Measurements from ENCODE around the gene PDE1C.

The PDE1C gene

DNA sequence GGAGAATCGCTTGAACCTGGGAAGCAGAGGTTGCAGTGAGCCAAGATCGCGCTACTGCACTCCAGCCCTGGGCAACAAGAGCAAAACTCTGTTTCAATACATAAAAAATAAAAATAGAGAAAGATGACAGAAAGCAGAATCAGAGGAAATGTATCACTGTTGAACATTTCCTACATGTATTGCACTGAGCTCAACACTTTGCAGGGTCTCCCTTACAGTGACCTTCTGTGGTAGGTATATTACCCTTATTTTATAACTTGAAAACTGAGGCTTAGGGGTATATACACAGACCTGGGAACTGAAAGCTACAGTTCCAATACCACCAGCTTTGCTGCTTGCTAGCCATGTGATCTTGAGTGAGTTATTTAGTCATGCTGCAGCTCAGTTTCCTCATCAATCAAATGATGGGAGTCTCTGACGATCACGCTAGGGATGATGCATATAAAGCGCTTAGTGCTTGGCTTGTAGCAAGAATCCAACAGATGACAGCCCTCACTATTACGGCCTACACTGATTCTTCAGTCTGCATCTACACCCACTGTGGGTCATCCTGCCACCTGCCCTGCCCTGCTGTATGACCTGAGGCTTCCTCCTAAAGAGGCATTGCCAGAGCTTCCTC is 99.0 kb downstream of the PDE1C start:
- Mint-ChIP-seq H3K27ac (no peak overlapping the region), H3K4me3 (no peak overlapping the region), H3K27me3 (ENCODE audit: low read depth) (no peaks in the 10 kb centered on the region), H3K36me3 (ENCODE audit: low read depth) (no peaks in the 10 kb centered on the region), H3K4me1 (ENCODE audit: low read depth) (no peaks in the 10 kb centered on the region), H3K9me3 (no peaks in the 10 kb centered on the region)

DNA sequence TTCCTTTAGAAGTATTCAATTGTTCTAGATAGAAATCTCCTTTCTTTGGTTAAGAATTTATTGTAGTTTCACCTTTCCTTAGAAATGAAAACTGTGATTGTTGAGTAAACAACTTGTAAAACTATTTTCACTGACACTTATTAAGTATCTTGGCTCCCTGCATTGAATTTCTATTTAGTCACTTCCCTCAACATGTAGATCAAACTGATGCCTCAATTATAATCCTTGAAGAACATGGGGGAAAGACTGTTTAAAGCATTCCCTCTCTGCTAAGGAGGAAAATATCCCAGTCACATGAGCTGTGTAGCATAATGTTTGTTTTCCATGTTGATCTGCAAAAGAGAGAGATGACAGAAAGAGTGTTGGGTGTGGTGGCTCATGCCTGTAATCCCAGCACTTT is 99.7 kb downstream of the PDE1C start:
- Mint-ChIP-seq H3K9me3 (no peaks in the 10 kb centered on the region), H3K4me3 (no peak overlapping the region), H3K27ac (no peak overlapping the region), H3K27me3 (ENCODE audit: low read depth) (no peaks in the 10 kb centered on the region), H3K36me3 (ENCODE audit: low read depth) (no peaks in the 10 kb centered on the region), H3K4me1 (ENCODE audit: low read depth) (no peaks in the 10 kb centered on the region)

DNA sequence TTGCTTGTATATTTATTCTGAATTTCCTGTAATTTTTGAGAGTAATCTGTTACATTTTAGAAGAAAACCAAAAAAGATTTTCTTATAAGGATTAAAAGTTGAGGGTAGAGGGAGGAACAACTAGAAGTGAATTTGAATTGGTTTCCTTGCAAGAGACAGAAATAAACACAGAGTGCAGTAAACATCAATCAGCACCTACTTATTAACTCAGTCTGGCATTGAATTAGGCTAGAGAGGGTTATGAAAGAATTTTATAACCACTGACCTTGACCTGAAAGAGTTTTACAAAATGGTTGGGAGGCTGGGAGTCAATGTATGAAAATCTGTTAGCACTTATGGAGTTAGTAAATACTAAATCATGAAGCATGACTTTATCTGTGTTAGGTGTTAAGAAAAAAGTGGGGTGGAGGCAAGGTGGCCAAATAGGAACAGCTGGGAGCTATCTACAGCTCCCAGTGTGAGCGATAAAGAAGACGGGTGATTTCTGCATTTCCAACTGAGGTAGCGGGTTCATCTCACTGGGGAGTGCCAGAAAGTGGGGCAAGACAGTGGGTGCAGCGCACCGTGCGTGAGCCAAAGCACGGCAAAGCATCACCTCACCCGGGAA is 106.5 kb downstream of the PDE1C start:
- Mint-ChIP-seq H3K36me3 (ENCODE audit: low read depth) (no peaks in the 10 kb centered on the region), H3K27me3 (ENCODE audit: low read depth) (no peaks in the 10 kb centered on the region), H3K9me3 (peaks cover 6% of the 10 kb centered on the region), H3K4me3 (no peak overlapping the region), H3K27ac (no peak overlapping the region), H3K4me1 (ENCODE audit: low read depth) (no peaks in the 10 kb centered on the region)

DNA sequence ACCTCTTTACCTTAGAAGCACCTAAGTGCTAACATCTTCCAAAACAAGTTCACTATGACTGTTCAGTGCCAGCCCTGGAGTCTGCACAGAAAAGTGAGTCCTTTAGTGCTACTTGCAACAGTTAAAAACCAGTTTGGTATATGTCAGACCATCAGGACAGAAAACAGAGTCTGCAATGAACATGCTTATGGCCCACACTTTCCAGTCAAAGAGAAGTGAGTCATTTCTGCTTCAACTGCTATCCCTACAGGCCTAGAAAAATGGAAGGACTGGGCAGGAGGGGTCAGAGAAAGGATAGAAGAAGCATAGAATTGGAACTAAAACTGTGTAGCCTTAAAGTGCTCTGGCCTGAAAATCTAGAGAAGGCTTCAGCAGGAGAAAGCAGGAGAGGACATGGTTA is 108.0 kb downstream of the PDE1C start:
- peaks cover 6% of the 10 kb centered on the region for H3K9me3 Mint-ChIP-seq
- H3K27me3 Mint-ChIP-seq (ENCODE audit: low read depth) = no peaks in the 10 kb centered on the region
- H3K4me1 Mint-ChIP-seq (ENCODE audit: low read depth) = no peaks in the 10 kb centered on the region
- no peak overlapping the region for H3K4me3 Mint-ChIP-seq
- no peak overlapping the region for H3K27ac Mint-ChIP-seq
- no peaks in the 10 kb centered on the region for H3K36me3 Mint-ChIP-seq (ENCODE audit: low read depth)

DNA sequence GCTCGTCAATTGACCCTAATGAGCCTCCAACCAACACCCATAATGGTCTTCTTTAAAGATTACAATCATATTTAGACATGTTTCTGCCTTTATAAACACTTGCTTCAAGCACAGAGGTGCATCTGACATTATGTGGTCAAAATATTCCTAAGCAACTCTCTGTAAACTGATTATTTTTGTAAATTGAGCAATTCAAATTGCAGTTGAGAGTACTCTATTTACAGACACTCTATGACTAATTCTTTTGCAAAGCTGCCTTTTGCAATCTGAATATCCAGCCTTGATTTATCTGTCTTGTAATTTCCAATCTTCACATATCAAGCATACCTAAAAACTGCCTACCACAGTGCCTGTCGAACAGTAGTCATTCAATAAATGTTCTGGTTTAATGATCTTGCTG is 112.0 kb downstream of the PDE1C start:
- no peaks in the 10 kb centered on the region for H3K36me3 Mint-ChIP-seq (ENCODE audit: low read depth)
- H3K27me3 Mint-ChIP-seq (ENCODE audit: low read depth) = no peaks in the 10 kb centered on the region
- H3K4me3 Mint-ChIP-seq = no peak overlapping the region
- H3K4me1 Mint-ChIP-seq (ENCODE audit: low read depth) = no peaks in the 10 kb centered on the region
- no peak overlapping the region for H3K27ac Mint-ChIP-seq
- H3K9me3 Mint-ChIP-seq = no peaks in the 10 kb centered on the region

DNA sequence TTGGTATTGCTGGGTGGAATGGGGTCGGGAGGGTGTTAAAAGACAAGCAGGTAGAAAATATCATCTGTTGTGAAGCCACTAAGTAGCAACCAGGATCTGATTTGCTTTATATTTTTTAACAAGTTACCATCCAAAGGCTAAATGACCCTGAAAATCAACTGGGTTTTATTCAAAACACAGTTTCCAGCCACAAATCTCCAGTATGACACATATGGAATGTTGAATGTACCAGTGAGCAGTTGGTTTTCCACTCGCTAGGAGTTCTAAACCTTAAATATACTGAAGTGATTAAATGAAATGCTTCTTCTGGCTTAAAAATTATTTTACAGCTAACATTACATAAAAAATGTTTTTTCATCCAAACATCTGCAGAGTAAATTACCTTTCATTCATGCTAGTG is 112.5 kb downstream of the PDE1C start:
- Mint-ChIP-seq H3K4me1 (ENCODE audit: low read depth) (no peaks in the 10 kb centered on the region), H3K4me3 (no peak overlapping the region), H3K27me3 (ENCODE audit: low read depth) (no peaks in the 10 kb centered on the region), H3K36me3 (ENCODE audit: low read depth) (no peaks in the 10 kb centered on the region), H3K9me3 (no peaks in the 10 kb centered on the region), H3K27ac (no peak overlapping the region)

DNA sequence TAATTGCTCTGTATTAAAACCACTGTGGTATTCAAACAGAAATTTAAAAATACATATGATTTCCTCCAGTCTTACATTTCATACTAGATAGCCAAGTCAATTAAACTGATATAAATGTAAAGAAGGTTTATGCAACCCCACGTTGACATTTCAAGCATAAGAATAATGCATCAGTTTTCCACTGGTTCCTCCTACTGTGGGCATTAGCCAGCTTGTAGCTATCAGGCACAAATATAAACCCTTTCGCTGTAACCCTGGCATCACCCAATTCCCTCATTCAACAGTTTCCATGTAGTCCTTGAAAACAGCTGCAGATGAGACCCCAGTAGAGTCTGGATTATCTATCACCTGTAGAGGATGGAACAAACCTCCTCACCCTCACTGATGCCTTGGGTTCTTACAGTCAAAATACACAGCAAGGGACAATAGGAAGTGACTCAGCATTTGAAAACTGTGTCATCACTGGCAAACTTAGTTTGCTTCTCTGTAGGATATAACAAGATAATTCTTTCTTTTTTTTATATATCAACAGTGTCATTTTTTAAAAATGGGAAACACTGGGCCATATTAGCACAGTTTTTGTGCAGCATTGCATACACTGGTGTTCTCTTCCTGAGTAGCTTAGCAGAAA is 113.0 kb downstream of the PDE1C start:
- no peaks in the 10 kb centered on the region for H3K27me3 Mint-ChIP-seq (ENCODE audit: low read depth)
- no peaks in the 10 kb centered on the region for H3K4me1 Mint-ChIP-seq (ENCODE audit: low read depth)
- no peaks in the 10 kb centered on the region for H3K9me3 Mint-ChIP-seq
- H3K36me3 Mint-ChIP-seq (ENCODE audit: low read depth) = no peaks in the 10 kb centered on the region
- H3K27ac Mint-ChIP-seq = no peak overlapping the region
- H3K4me3 Mint-ChIP-seq = no peak overlapping the region

DNA sequence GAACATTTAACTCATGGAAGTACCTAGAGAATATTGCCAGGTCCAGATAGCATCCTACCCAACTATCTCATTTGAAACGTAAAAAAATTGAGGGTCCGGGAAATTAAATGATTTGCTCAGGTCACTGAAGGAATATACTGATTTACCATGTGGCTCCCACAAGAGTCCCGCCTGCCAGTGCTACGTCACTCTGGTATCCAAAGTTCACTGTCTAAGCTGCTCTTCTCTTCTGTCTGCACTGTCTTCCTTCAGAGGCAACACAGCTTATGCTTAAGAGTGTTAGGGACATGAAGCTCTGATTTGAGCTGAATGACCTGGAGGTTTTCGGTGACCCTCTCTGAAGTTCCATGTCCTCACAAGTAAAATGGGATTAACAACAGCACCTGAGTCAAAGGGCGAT is 114.6 kb downstream of the PDE1C start:
- H3K4me1 Mint-ChIP-seq (ENCODE audit: low read depth) = no peaks in the 10 kb centered on the region
- H3K9me3 Mint-ChIP-seq = no peaks in the 10 kb centered on the region
- H3K27ac Mint-ChIP-seq = no peak overlapping the region
- no peaks in the 10 kb centered on the region for H3K36me3 Mint-ChIP-seq (ENCODE audit: low read depth)
- H3K4me3 Mint-ChIP-seq = no peak overlapping the region
- no peaks in the 10 kb centered on the region for H3K27me3 Mint-ChIP-seq (ENCODE audit: low read depth)

DNA sequence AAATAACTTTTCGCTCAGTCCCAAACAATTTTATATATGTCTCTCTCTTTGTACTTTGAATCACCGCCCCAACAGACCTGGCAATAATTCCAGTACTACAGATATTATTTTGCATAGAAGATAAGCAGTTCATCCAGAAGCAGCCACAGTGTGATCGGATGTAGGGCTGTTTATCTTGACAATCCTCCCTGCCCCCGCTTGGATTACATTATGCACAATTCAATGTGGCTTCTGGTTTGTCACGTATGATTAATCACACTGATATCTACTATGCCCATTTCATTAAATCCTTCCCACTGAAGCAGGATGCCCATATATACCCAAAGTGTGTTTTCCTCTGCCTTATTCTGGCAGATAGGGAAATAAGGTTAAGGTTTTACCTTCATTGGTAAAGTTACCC is 115.2 kb downstream of the PDE1C start:
- Mint-ChIP-seq H3K27ac (no peak overlapping the region), H3K4me3 (no peak overlapping the region), H3K9me3 (no peaks in the 10 kb centered on the region), H3K36me3 (ENCODE audit: low read depth) (no peaks in the 10 kb centered on the region), H3K27me3 (ENCODE audit: low read depth) (no peaks in the 10 kb centered on the region), H3K4me1 (ENCODE audit: low read depth) (no peaks in the 10 kb centered on the region)

DNA sequence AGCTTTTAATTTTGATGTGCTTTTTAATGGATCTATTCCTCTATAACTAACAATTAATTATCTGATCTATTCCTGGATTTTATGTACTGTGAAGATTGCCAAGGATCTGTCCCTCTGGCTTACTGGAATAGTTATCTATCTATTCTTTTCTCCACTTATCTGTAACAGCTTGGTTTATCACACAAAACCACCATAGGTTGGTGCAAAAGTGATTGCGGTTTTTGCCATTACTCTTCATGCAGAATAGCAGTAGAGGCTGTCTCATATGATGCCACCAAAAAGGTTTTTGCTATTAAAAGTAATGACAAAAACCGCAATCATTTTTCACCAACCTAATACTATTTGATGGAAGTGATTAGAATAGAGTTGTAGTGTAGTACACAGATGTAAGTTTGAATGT is 115.7 kb downstream of the PDE1C start:
- no peaks in the 10 kb centered on the region for H3K36me3 Mint-ChIP-seq (ENCODE audit: low read depth)
- H3K27me3 Mint-ChIP-seq (ENCODE audit: low read depth) = no peaks in the 10 kb centered on the region
- H3K4me3 Mint-ChIP-seq = no peak overlapping the region
- no peaks in the 10 kb centered on the region for H3K4me1 Mint-ChIP-seq (ENCODE audit: low read depth)
- no peaks in the 10 kb centered on the region for H3K9me3 Mint-ChIP-seq
- no peak overlapping the region for H3K27ac Mint-ChIP-seq

DNA sequence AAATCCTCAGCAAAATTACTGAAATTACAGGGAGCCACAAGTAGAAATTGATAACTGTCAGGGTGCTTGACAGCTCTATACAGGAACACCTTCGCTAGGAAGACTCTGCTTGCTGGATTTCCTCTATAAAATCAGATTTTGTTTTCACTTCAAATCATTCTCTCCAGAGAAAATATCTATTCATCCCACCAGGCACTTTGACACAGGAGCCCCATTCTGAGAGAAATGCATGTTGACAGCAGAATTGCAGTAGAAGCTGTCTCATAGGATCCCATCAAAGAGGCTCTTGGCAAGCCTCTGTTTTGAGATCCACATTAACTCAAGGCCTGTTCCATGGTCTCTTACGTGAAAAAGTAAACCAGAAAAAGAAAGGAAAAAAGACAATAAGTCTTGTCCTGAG is 116.8 kb downstream of the PDE1C start:
- Mint-ChIP-seq H3K27ac (no peak overlapping the region), H3K27me3 (ENCODE audit: low read depth) (no peaks in the 10 kb centered on the region), H3K36me3 (ENCODE audit: low read depth) (no peaks in the 10 kb centered on the region), H3K4me3 (no peak overlapping the region), H3K4me1 (ENCODE audit: low read depth) (no peaks in the 10 kb centered on the region), H3K9me3 (no peaks in the 10 kb centered on the region)

DNA sequence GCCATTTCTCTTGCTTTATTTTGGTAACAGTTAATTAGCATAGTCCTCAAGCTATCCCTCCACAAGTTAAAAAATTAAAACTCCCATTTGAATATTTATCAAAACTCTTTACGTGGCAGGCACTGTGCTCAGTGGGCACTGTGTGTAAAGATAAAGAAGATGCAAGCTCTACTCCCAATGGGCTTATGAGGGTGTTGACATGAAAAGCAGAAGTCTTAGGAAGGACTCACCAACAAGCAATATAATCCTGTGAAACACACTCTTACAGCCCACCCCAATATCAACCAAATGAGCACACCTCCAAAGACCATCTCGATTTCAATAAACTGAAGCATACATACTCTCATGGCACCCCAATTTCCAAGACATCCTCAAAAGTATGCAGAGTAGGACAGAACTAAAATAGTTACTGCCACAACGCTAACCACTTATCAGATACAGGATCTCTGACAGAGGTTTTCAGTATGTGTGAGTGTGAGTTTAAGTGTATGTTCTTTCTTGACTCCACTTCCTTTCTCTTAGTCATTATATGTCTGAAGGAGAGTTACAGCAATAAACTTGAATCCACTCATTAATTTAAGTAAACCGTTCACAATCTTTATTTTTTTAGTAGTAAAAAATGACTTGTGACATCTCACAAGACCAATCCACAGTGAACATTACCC is 120.0 kb downstream of the PDE1C start:
- H3K27me3 Mint-ChIP-seq (ENCODE audit: low read depth) = no peaks in the 10 kb centered on the region
- no peak overlapping the region for H3K27ac Mint-ChIP-seq
- H3K4me1 Mint-ChIP-seq (ENCODE audit: low read depth) = no peaks in the 10 kb centered on the region
- no peaks in the 10 kb centered on the region for H3K36me3 Mint-ChIP-seq (ENCODE audit: low read depth)
- no peak overlapping the region for H3K4me3 Mint-ChIP-seq
- H3K9me3 Mint-ChIP-seq = peaks cover 3% of the 10 kb centered on the region

DNA sequence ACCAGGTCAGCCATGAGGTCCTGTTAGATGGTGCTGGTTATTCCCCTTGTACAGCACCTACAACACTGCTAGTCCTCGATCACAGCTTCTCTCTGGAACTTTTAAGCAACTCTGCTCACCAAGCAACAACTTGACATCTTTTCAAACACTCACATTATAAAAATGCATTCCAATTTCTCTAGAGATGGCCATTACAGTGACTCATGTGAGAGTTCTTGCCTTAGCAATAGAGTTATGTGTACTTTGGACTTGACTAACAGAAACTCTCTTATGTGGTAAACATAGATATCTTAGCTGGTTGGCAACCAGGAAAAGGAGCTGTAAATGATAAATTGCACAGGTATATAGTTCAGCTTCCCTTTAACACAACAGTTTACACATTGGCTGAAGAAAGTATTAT is 122.2 kb downstream of the PDE1C start:
- no peak overlapping the region for H3K27ac Mint-ChIP-seq
- no peaks in the 10 kb centered on the region for H3K36me3 Mint-ChIP-seq (ENCODE audit: low read depth)
- H3K9me3 Mint-ChIP-seq = peaks cover 3% of the 10 kb centered on the region
- no peaks in the 10 kb centered on the region for H3K4me1 Mint-ChIP-seq (ENCODE audit: low read depth)
- no peaks in the 10 kb centered on the region for H3K27me3 Mint-ChIP-seq (ENCODE audit: low read depth)
- no peak overlapping the region for H3K4me3 Mint-ChIP-seq

DNA sequence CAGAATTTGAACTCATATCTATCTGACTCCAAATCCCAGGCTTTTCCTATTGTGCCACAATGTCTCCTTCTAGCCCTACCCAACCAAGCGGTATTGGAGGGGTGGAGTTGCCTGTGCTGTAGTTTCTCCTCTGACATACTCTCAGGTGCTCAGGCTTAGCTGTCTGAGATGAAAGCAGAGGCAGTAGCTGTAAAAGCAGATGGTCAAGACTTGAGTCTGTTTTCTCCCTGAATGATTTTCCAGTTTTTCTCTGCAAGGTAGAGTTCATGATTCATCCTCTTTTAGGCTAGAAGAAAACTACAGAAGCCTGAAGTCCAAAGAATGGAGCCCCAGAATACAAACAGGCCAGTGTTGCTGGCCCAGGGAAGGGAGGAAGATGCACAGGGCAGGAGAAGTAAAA is 130.0 kb downstream of the PDE1C start:
- Mint-ChIP-seq H3K4me1 (ENCODE audit: low read depth) (no peaks in the 10 kb centered on the region), H3K36me3 (ENCODE audit: low read depth) (no peaks in the 10 kb centered on the region), H3K9me3 (no peaks in the 10 kb centered on the region), H3K27me3 (ENCODE audit: low read depth) (no peaks in the 10 kb centered on the region), H3K4me3 (no peak overlapping the region), H3K27ac (no peak overlapping the region)

DNA sequence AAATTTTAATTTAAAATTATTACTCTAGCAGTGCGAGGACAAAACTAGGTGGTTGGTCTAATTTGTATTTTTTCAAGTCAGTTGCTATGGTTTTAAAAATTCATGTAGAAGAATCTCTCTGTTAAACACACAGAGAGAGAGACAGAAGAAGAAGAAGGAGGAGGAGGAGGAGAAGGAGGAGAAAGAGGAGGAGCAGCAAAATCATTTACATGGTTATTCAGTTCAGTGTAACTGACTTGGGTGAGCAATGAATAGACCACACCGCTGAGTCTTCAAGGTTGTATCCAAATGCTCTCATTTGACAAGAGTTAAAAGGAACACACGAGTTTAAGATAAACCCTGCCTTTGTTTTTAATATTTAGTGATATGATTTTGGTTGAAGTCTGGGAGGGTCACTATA is 131.1 kb downstream of the PDE1C start:
- Mint-ChIP-seq H3K27ac (no peak overlapping the region), H3K4me1 (ENCODE audit: low read depth) (no peaks in the 10 kb centered on the region), H3K36me3 (ENCODE audit: low read depth) (no peaks in the 10 kb centered on the region), H3K4me3 (no peak overlapping the region), H3K27me3 (ENCODE audit: low read depth) (no peaks in the 10 kb centered on the region), H3K9me3 (peaks cover 4% of the 10 kb centered on the region)
